ENCODE data around the gene FBXO30.
A peak's percentile ranks its signal among the peaks of the same experiment; 100 is the strongest.

FBXO30 gene

GRCh38 chr6:145814501-145815308 is at the start of gene FBXO30:
Gene FBXO30 (minus strand): TSS chr6:145814795. CDS start chr6:145806405, 8,390 bp downstream.
- H3K4me3 ChIP-seq (ENCODE audit: insufficient read depth, low read length, poor library complexity, severe bottlenecking): peak within 1 kb of the TSS; percentile 84
- no peaks in the 10 kb centered on the region for H3K36me3 ChIP-seq (ENCODE audit: low read length)
- TF ChIP-seq EZH2phosphoT487 (conservative IDR thresholded peaks at IDR 0.05; ENCODE audit: low read length) (no peak), CTCF (IDR thresholded peaks at IDR 0.05; ENCODE audit: insufficient read depth, low read length, poor library complexity, severe bottlenecking) (no peak)
- H4K20me1 ChIP-seq (ENCODE audit: low read depth, low read length): peaks cover 13% of the 10 kb centered on the region; the same call in 1 of the 2 replicates
- H3K79me2 ChIP-seq (ENCODE audit: insufficient read depth, low read length): peaks cover 46% of the 10 kb centered on the region
- H3K27ac ChIP-seq (ENCODE audit: low read depth, low read length): peak within 1 kb of the TSS; percentile 56
- H3K9me2 ChIP-seq (replicated peaks; ENCODE audit: insufficient read depth, low read length): no peaks in the 10 kb centered on the region
- no peaks in the 10 kb centered on the region for H3K27me3 ChIP-seq (ENCODE audit: low read length)
- H3K4me2 ChIP-seq (ENCODE audit: low read depth, low read length, poor library complexity, severe bottlenecking): peak within 1 kb of the TSS; percentile 98
- peak within 1 kb of the TSS; percentile 94 for H2AFZ ChIP-seq (ENCODE audit: low read depth, low read length, severe bottlenecking)
- peak within 1 kb of the TSS; percentile 97 for H3K9ac ChIP-seq (ENCODE audit: low read length)
- H3K9me3 ChIP-seq (ENCODE audit: insufficient read depth, low read length): no peaks in the 10 kb centered on the region
- peaks cover 13% of the 10 kb centered on the region for H3F3A ChIP-seq (ENCODE audit: insufficient read depth)

DNA sequence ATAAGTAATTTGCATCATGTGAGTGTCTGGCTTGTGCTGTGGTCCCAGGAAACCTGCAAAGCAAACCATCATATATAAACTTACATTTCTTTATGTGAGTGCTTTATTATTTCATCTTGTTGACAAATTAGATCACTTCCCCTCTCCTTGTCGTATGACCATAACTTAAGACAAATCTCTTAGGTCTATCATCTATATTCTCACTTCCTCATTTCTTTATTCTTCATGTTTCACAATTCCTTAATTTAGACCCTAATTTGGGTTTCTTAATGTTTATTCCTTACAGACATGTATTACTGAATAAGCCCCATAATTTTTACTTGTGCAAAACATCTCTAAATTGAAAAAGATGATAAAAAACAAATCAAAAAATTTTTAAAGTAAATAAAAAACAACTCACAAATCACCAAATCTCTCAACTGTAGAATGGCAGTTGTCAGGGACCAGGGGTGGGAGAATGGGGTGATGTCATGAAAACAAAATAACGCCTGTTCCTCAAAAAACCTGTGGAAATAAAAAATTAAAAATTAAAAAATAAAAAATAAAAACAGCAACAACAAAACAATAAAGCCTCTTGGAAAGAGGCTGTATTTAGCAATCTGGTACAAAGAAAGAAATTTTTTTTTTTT is 49.5 kb upstream of the FBXO30 start:
- TF ChIP-seq EZH2phosphoT487 (conservative IDR thresholded peaks at IDR 0.05; ENCODE audit: low read length): no peak
- TF ChIP-seq CTCF (IDR thresholded peaks at IDR 0.05; ENCODE audit: insufficient read depth, low read length, poor library complexity, severe bottlenecking): no peak
- Histone ChIP-seq H3K4me3 (ENCODE audit: insufficient read depth, low read length, poor library complexity, severe bottlenecking) (peak overlapping the region; percentile 24), H3K9me2 (replicated peaks; ENCODE audit: insufficient read depth, low read length) (no peaks in the 10 kb centered on the region), H3K4me2 (ENCODE audit: low read depth, low read length, poor library complexity, severe bottlenecking) (peak overlapping the region; percentile 61), H3K79me2 (ENCODE audit: insufficient read depth, low read length) (no peaks in the 10 kb centered on the region), H3K36me3 (ENCODE audit: low read length) (peaks cover 7% of the 10 kb centered on the region), H3K27me3 (ENCODE audit: low read length) (no peaks in the 10 kb centered on the region), H4K20me1 (ENCODE audit: low read depth, low read length) (no peaks in the 10 kb centered on the region), H3F3A (ENCODE audit: insufficient read depth) (peaks cover 64% of the 10 kb centered on the region), H2AFZ (ENCODE audit: low read depth, low read length, severe bottlenecking) (no peak overlapping the region), H3K9ac (ENCODE audit: low read length) (peak overlapping the region; percentile 56), H3K9me3 (ENCODE audit: insufficient read depth, low read length) (peaks cover 7% of the 10 kb centered on the region; the same call in 1 of the 2 replicates), H3K27ac (ENCODE audit: low read depth, low read length) (peak overlapping the region; percentile 99)

DNA sequence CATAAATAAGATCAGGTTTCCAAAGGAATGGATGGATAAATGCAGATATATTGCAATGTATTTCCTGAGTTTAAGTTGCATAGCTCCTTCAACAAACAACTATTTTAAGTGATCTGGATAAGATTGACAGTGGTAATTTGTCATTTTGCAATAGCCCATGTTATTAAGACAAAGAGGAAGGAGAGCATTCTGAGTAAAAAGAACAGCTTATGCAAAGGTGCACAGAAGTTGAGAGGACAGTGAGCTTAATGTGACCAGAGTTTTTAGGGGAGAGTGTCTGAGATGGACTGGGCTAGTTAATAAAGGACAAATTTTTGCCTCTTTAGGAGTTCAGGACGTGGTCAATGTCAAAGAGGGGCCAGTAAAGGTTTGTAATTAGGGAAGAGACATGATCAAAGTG is 48.8 kb upstream of the FBXO30 start:
- Histone ChIP-seq H3K9me2 (replicated peaks; ENCODE audit: insufficient read depth, low read length) (no peaks in the 10 kb centered on the region), H3K9ac (ENCODE audit: low read length) (peak overlapping the region; percentile 49), H3K79me2 (ENCODE audit: insufficient read depth, low read length) (no peaks in the 10 kb centered on the region), H3F3A (ENCODE audit: insufficient read depth) (peaks cover 62% of the 10 kb centered on the region), H3K27me3 (ENCODE audit: low read length) (no peaks in the 10 kb centered on the region), H3K36me3 (ENCODE audit: low read length) (peaks cover 7% of the 10 kb centered on the region), H3K4me2 (ENCODE audit: low read depth, low read length, poor library complexity, severe bottlenecking) (peak overlapping the region; percentile 61), H3K9me3 (ENCODE audit: insufficient read depth, low read length) (peaks cover 7% of the 10 kb centered on the region; the same call in 1 of the 2 replicates), H2AFZ (ENCODE audit: low read depth, low read length, severe bottlenecking) (peak overlapping the region; percentile 72), H3K4me3 (ENCODE audit: insufficient read depth, low read length, poor library complexity, severe bottlenecking) (peak overlapping the region; percentile 24), H3K27ac (ENCODE audit: low read depth, low read length) (peak overlapping the region; percentile 99), H4K20me1 (ENCODE audit: low read depth, low read length) (no peaks in the 10 kb centered on the region)
- TF ChIP-seq EZH2phosphoT487 (conservative IDR thresholded peaks at IDR 0.05; ENCODE audit: low read length) (no peak), CTCF (IDR thresholded peaks at IDR 0.05; ENCODE audit: insufficient read depth, low read length, poor library complexity, severe bottlenecking) (no peak)
